Mammary epithelial cell (primary cell): ENCODE results near the gene NCBP3.

Experiments
- CTCF ChIP-seq, 2 donors: IDR thresholded peaks in 1 of 2; conservative IDR thresholded peaks in 1 of 2; 2 replicates each; pipeline ENCODE4 v1.5.1; 2011 to 2012; ENCODE audit warnings: inconsistent platforms in 2 of 2, low read length in 2 of 2, mild to moderate bottlenecking in 2 of 2, control low read depth in 1 of 2, low read depth in 1 of 2; ENCODE audit not compliant: insufficient read depth in 1 of 2; ENCODE audit errors: extremely low read depth in 1 of 2
- EZH2 ChIP-seq: IDR thresholded peaks from 2 replicates; pipeline ENCODE4 v1.6.1; 2012; ENCODE audit warnings: low read length, inconsistent platforms, borderline replicate concordance

- no peak for TF ChIP-seq CTCF (conservative IDR thresholded peaks at IDR 0.05 in 1 of 2, IDR thresholded peaks at IDR 0.05 in 1 of 2; ENCODE audit: extremely low read depth in 1 of 2, insufficient read depth in 1 of 2, low read depth in 1 of 2, low read length in 2 of 2)
- TF ChIP-seq EZH2, result no peak
Measured at GRCh38 chr17:3792481-3792880, 53.6 kb downstream of the NCBP3 start.
